ENCODE measurements around the gene ITLN2.

DNA sequence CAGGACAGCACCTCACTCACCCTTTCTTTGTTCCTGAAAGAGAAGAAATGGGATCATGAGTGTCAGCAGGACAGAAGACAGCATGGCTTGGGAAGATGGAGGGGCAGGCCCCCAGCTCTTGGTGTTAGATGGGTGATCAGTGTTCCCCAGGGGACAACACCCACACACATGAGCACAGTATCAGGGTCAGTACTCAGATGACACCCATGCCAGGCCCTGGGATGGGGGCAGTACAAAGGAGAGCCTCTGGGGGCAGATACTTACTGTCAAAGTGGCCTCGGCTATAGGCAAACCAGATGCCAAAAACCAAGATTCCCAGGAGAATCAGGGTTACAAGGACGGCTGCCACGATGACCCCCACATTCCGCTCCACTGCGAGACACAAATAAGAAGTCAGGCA lies 44.8 kb upstream of the ITLN2 start:
- TF ChIP-seq, protein P1, sequence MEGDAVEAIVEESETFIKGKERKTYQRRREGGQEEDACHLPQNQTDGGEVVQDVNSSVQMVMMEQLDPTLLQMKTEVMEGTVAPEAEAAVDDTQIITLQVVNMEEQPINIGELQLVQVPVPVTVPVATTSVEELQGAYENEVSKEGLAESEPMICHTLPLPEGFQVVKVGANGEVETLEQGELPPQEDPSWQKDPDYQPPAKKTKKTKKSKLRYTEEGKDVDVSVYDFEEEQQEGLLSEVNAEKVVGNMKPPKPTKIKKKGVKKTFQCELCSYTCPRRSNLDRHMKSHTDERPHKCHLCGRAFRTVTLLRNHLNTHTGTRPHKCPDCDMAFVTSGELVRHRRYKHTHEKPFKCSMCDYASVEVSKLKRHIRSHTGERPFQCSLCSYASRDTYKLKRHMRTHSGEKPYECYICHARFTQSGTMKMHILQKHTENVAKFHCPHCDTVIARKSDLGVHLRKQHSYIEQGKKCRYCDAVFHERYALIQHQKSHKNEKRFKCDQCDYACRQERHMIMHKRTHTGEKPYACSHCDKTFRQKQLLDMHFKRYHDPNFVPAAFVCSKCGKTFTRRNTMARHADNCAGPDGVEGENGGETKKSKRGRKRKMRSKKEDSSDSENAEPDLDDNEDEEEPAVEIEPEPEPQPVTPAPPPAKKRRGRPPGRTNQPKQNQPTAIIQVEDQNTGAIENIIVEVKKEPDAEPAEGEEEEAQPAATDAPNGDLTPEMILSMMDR (IDR thresholded peaks at IDR 0.05; ENCODE audit: low read depth, low read length) = no peak
- no peak for TF ChIP-seq MAX (IDR thresholded peaks at IDR 0.05; ENCODE audit: low read depth, low read length)
- TF ChIP-seq POLR2A (IDR thresholded peaks at IDR 0.05; ENCODE audit: extremely low read depth, insufficient read length) = no peak

Data from NB4 (cell line).